Keratinocyte (primary cell): ENCODE measurements around the gene KLHL1.

ENCODE experiments used
- EZH2 ChIP-seq: IDR thresholded peaks from one replicate; pipeline ENCODE4 v1.6.1; 2012; ENCODE audit warnings: inconsistent platforms, mild to moderate bottlenecking, low read length, moderate library complexity
- TF ChIP-seq, protein P1 (sequence below), 3 experiments: IDR thresholded peaks in 1 of 3; conservative IDR thresholded peaks in 1 of 3; optimal IDR thresholded peaks in 1 of 3; 2 replicates in 2 of 3; 3 replicates in 1 of 3; pipeline versions ENCODE3 to v1.5.1; 2011; ENCODE audit warnings: low read length in 3 of 3, mild to moderate bottlenecking in 3 of 3, moderate library complexity in 2 of 3, control low read depth in 1 of 3, inconsistent platforms in 1 of 3; ENCODE audit not compliant: insufficient read depth in 2 of 3; ENCODE audit errors: extremely low read depth in 1 of 3

DNA sequence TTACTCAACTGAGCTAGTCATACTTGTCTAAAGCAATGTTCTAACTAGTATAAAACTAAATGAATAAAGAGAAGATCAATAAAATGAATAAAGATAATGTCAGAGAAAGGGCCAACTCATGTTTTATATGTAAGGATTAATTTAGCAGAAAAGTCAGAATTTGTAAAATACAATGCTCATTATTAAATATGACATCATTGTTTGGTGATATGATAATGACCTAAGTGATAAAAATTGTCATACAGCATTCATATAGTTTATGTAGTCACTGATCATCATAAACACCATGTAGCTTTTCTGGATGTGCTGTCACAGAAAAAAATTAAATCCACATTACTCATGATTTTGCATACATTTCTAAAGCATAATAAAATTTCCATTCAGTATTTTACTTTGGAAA is 3.8 kb downstream of the KLHL1 start:
- TF ChIP-seq, protein P1, sequence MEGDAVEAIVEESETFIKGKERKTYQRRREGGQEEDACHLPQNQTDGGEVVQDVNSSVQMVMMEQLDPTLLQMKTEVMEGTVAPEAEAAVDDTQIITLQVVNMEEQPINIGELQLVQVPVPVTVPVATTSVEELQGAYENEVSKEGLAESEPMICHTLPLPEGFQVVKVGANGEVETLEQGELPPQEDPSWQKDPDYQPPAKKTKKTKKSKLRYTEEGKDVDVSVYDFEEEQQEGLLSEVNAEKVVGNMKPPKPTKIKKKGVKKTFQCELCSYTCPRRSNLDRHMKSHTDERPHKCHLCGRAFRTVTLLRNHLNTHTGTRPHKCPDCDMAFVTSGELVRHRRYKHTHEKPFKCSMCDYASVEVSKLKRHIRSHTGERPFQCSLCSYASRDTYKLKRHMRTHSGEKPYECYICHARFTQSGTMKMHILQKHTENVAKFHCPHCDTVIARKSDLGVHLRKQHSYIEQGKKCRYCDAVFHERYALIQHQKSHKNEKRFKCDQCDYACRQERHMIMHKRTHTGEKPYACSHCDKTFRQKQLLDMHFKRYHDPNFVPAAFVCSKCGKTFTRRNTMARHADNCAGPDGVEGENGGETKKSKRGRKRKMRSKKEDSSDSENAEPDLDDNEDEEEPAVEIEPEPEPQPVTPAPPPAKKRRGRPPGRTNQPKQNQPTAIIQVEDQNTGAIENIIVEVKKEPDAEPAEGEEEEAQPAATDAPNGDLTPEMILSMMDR (optimal IDR thresholded peaks at IDR 0.05 in 1 of 3, IDR thresholded peaks at IDR 0.05 in 1 of 3, conservative IDR thresholded peaks at IDR 0.05 in 1 of 3; ENCODE audit: extremely low read depth in 1 of 3, insufficient read depth in 2 of 3, low read length in 3 of 3): no peak
- TF ChIP-seq EZH2: no peak
